ENCODE data around the gene NCKAP1.
A peak's percentile ranks its signal among the peaks of the same experiment; 100 is the strongest.
"Not testable (repeated sequence)": the region's sequence is repeated elsewhere in the genome, so short reads cannot be mapped to it uniquely, and the experiment has no call there.

Gene NCKAP1

DNA sequence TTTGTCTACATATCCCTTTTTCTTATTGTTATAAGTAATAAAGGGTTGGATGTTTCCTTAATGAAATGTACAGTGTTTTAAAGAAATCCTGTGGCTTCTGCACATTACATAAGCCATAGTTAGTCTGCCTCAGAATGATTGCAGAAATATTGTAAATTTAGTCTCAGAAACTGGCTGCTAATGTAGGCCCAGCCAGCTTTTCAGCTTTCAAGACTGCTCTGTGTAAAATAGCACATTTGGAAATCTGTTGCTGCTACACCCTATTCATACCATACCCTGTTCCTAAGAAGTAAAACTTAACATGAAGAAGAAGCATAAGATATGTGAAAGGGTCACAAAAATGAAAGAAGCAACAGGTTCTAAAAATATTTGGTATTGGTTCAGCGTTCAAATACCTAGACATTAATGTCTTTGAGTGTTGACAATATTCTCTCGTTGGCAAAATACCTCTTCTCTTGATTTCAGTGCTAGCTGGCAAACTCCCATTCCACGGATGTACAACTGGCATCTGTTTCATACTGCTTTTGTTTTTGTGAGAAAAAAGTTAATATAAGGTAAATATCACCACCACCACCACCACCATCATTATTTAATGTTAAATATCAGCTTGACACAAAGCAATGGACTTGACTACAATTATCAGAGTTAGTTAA is 19.2 kb upstream of the NCKAP1 start:
- TF ChIP-seq, protein P1, sequence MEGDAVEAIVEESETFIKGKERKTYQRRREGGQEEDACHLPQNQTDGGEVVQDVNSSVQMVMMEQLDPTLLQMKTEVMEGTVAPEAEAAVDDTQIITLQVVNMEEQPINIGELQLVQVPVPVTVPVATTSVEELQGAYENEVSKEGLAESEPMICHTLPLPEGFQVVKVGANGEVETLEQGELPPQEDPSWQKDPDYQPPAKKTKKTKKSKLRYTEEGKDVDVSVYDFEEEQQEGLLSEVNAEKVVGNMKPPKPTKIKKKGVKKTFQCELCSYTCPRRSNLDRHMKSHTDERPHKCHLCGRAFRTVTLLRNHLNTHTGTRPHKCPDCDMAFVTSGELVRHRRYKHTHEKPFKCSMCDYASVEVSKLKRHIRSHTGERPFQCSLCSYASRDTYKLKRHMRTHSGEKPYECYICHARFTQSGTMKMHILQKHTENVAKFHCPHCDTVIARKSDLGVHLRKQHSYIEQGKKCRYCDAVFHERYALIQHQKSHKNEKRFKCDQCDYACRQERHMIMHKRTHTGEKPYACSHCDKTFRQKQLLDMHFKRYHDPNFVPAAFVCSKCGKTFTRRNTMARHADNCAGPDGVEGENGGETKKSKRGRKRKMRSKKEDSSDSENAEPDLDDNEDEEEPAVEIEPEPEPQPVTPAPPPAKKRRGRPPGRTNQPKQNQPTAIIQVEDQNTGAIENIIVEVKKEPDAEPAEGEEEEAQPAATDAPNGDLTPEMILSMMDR (IDR thresholded peaks at IDR 0.05; ENCODE audit: control insufficient read depth, extremely low read depth, insufficient read depth): no peak
- no peak for DNase-seq (ENCODE audit: low read depth)
- H3K4me3 ChIP-seq (ENCODE audit: low read depth, low read length): no peak overlapping the region

DNA sequence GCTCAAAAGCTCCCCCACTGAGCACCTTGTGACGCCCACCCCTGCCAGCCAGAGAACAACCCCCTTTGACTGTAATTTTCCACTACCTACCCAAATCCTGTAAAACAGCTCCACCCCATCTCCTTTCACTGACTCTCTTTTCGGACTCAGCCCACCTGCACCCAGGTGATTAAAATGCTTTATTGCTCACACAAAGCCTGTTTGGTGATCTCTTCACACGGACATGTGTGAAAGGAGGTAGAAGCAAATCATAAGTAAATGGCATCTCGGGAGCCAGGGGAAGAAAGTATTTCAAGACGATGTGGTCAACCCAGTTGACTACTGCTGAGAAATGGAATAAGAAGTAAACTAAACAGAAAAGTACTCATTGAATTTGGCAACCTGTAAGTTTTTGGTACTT is 11.2 kb upstream of the NCKAP1 start:
- no peak overlapping the region for H3K4me3 ChIP-seq (ENCODE audit: low read depth, low read length)
- no peak for DNase-seq (ENCODE audit: low read depth)
- TF ChIP-seq, protein P1 (IDR thresholded peaks at IDR 0.05; ENCODE audit: control insufficient read depth, extremely low read depth, insufficient read depth): no peak

DNA sequence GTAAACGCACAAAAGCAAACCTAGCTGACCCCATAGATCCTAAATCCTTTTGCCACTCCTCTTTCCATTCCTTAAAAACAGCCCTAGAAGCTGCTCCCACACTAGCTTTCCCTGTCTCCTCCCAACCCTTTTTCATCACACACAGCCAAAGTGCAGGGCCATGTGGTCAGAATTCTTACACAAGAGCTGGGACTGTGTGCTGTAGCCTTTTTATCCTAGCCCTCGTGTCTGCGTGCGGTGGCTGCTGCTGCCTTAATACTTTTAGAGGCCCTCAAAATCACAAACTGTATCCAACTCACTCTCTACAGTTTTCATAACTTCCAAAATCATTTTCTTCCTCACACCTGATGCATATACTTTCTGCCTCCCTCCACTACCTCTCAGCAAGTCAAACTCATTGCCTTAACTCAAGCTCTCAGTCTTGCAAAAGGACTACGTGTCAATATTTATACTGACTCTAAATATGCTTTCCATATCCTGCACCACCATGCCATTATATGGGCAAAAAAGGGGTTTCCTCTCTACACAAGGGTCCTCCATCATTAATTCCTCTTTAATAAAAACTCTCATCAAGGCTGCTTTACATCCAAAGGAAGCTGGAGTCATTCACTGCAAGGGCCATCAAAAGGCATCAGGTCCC is 9.3 kb upstream of the NCKAP1 start:
- not testable (repeated sequence) for DNase-seq (ENCODE audit: low read depth); H3K4me3 ChIP-seq (ENCODE audit: low read depth, low read length)

DNA sequence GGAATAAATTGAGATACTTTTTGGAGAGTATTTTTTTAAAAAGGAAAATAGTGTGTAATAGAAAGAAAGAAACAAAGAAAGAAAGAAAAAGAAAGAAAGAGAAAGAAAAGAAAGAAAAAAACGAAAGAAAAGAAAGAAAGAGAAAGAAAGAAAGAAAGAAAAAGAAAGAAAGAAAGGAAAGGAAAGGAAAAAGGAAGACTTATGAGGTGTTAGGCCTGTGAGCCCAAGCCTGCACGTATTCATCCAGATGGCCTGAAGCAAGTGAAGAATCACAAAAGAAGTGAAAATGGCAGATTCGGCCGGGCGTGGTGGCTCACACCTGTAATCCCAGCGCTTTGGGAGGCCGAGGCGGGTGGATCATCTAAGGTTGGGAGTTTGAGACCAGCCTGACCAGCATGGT is 5.3 kb upstream of the NCKAP1 start:
- not testable (repeated sequence) for DNase-seq (ENCODE audit: low read depth); H3K4me3 ChIP-seq (ENCODE audit: low read depth, low read length)

DNA sequence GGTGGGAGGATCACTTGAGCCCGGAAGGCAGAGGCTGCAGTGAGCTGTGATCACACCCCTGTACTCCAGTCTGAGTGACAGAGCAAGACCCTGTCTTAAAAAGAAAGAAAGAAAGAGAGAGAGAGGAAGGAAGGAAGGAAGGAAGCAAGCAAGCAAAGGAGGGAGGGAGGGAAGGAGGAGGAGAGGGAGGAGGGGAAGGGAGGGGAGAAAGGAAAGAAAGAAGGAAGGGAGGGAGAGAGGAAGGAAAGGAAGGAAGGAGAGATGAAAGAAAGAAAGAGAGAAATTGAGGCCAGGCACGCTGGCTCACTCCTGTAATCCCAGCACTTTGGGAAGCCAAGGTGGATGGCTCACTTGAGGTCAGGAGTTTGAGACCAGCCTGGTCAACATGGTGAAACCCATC is 2.3 kb upstream of the NCKAP1 start:
- no peak overlapping the region for H3K4me3 ChIP-seq (ENCODE audit: low read depth, low read length)
- no peak for DNase-seq (ENCODE audit: low read depth)
- TF ChIP-seq, protein P1 (IDR thresholded peaks at IDR 0.05; ENCODE audit: control insufficient read depth, extremely low read depth, insufficient read depth): no peak

DNA sequence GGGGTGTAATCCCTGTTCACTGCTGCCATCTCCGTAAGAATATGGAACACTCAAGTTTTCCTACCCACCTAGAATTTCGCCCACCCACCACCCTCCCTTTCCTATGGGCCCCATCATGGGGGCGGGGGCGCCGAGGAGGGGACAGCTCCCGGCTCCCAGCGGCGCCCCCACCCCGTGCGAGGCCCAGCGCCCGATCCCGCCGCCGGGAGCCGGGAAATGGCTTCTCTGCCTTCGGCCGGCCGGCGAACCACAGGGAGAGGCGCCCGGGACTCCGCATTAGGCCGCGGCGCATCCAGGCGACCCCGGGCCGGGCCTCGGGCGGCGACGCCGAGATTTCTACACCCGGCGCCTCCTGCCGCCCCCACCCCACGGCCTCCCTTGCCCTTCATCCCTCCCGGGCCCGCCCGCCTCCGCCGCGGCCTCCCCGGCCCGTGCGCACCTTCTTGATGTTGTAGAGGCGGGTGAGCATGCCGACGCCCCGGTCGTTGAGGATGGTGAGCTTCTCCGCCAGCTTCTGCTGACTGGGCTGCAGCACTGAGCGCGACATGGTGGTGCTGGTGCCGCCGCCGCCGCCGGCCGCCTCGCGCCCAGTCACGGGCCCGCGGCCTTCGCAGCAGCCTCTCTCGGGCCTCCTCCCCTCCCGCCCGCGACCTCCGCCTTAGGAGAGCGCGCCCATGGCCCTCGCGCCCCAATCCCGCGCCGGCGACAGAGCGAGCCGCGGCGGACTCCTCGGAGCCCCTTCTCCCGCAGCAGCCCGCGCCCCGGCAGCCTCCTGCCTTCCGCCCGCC is 510 bp downstream of the NCKAP1 start:
- no peak for DNase-seq (ENCODE audit: low read depth)
- TF ChIP-seq, protein P1 (IDR thresholded peaks at IDR 0.05; ENCODE audit: control insufficient read depth, extremely low read depth, insufficient read depth): no peak
- peak overlapping the region; percentile 59 for H3K4me3 ChIP-seq (ENCODE audit: low read depth, low read length)

DNA sequence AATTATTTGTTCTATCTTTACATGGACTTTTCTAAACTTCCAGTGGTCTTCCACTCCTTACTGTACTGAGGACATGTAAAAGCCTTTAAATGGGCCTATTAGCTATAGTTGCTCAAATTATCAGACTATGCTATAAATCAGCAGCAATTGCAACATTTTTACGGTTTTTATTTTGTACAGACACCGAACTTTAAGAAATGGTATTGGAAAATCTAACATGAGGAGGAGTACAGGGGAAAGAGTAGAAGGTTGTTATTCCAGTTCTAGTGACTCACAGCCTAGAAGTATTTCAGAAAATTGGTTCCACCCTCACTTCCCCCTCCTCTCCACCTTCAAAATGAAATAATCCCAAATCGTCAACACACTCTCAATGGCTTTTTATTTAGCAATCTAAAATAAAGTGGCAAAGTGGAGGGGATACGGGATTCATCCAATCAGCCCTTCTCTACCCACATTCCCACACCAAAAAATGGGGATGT is 1.1 kb downstream of the NCKAP1 start:
- TF ChIP-seq, protein P1 (IDR thresholded peaks at IDR 0.05; ENCODE audit: control insufficient read depth, extremely low read depth, insufficient read depth): no peak
- H3K4me3 ChIP-seq (ENCODE audit: low read depth, low read length): peak overlapping the region; percentile 59
- no peak for DNase-seq (ENCODE audit: low read depth)
